HCT116 (cell line): ENCODE results near the gene TMEM63B. TPM values are rescaled to one million over a fixed set of nuclear protein-coding genes. Genes with fewer than 3 reads are reported as not detected.
"Not testable (repeated sequence)": the region's sequence is repeated elsewhere in the genome, so short reads cannot be mapped to it uniquely, and the experiment has no call there.

Source experiments
- ATAC-seq: fragments of 200-7000 bp; cut with Tn5 transposase; 2 replicates; pipeline ENCODE4 v1.9.1; 2020; ENCODE audit warnings: mild to moderate bottlenecking, moderate library complexity
- BruUV-seq: library from RNA; stranded (reverse); fragments of 400-500 nt; replicated peaks from 2 replicates; lab custom pipeline; 2021; lab: Mats Ljungman, UMichigan
- CTCF ChIA-PET: fragments of 300-600 bp; sonication (Branson Sonifier 250); formaldehyde crosslinking; loops from one replicate; lab custom pipeline; 2021; ENCODE audit warnings: antibody characterized with exemption; lab: Charles Lee
- POLR2A ChIA-PET: fragments of 300-600, 350-600 bp; sonication (Branson Sonifier 250); formaldehyde crosslinking; loops from one replicate; lab custom pipeline; 2021; ENCODE audit warnings: antibody characterized with exemption; lab: Charles Lee
- RAD21 ChIA-PET, 2 experiments: fragments of 300-600 bp; sonication (Branson Sonifier 250); formaldehyde crosslinking; loops; one replicate each; lab custom pipeline; 2023; ENCODE audit warnings: low total read pairs in 2 of 2; ENCODE audit not compliant: uncharacterized antibody in 2 of 2, unreplicated experiment in 2 of 2, low non-redundant PET in 1 of 2; lab: Charles Lee
- DNase-seq: peaks from one replicate; pipeline ENCODE4 v3.0.0-alpha.2; 2010; ENCODE audit warnings: low read depth, low spot score
- H2AFZ ChIP-seq: fragments of 200-600 bp; shearing (Covaris generic), sonication (generic); 2 replicates; pipeline ENCODE4 v1.6.1; 2017; ENCODE audit warnings: low read depth, mixed run types, mixed read lengths, antibody characterized with exemption, low read length; ENCODE audit not compliant: poor library complexity, severe bottlenecking
- H3K27ac ChIP-seq: 2 replicates; pipeline ENCODE4 v1.5.1; 2012; ENCODE audit warnings: low read depth, low read length
- H3K27me3 ChIP-seq: fragments of 200-600 bp; sonication (generic); 2 replicates; pipeline ENCODE4 v1.6.1; 2016; ENCODE audit warnings: mixed run types, low read length, mixed read lengths; ENCODE audit not compliant: insufficient read depth
- H3K36me3 ChIP-seq, 2 experiments: fragments of 200-500 bp in 1 of 2; fragments of 200-600 bp in 1 of 2; sonication (Bioruptor generic) in 1 of 2; sonication (generic) in 1 of 2; 2 replicates each; pipeline versions ENCODE4 v1.5.1 to v1.6.1; 2014 to 2016; ENCODE audit warnings: low read length in 2 of 2, inconsistent platforms in 1 of 2, mixed read lengths in 1 of 2, mixed run types in 1 of 2; ENCODE audit not compliant: insufficient read depth in 2 of 2, control insufficient read depth in 1 of 2
- H3K4me1 ChIP-seq, 2 experiments: fragments of 200-600 bp in 1 of 2; sonication (generic) in 1 of 2; 2 replicates each; pipeline versions ENCODE4 v1.5.1 to v1.6.1; 2012 to 2017; ENCODE audit warnings: low read length in 2 of 2, inconsistent platforms in 1 of 2, mild to moderate bottlenecking in 1 of 2, mixed read lengths in 1 of 2, mixed run types in 1 of 2, moderate library complexity in 1 of 2; ENCODE audit not compliant: insufficient read depth in 2 of 2, control insufficient read depth in 1 of 2
- H3K4me2 ChIP-seq: fragments of 200-600 bp; sonication (generic); 2 replicates; pipeline ENCODE4 v1.6.1; 2017; ENCODE audit warnings: mixed run types, low read length, mixed read lengths
- H3K4me3 ChIP-seq, 2 experiments: fragments of 200-600 bp in 1 of 2; sonication (generic) in 1 of 2; replicated peaks in 1 of 2; 2 replicates each; pipeline ENCODE4 v1.5.1; 2011 to 2016; ENCODE audit warnings: low read length in 2 of 2, control low read depth in 1 of 2, low read depth in 1 of 2, mild to moderate bottlenecking in 1 of 2, mixed read lengths in 1 of 2, mixed run types in 1 of 2
- H3K79me2 ChIP-seq: fragments of 200-600 bp; sonication (generic); 2 replicates; pipeline ENCODE4 v1.6.1; 2017; ENCODE audit warnings: mild to moderate bottlenecking, mixed run types, low read length, moderate library complexity, mixed read lengths; ENCODE audit not compliant: insufficient read depth
- H3K9ac ChIP-seq: fragments of 200-600 bp; sonication (generic); 2 replicates; pipeline ENCODE4 v1.6.1; 2016; ENCODE audit warnings: low read length, mixed read lengths
- H3K9me2 ChIP-seq: fragments of 200-600 bp; sonication (generic), shearing (Covaris generic); 2 replicates; pipeline ENCODE4 v1.6.1; 2017; ENCODE audit warnings: mixed run types, mild to moderate bottlenecking, moderate library complexity; ENCODE audit not compliant: insufficient read depth
- H3K9me3 ChIP-seq, 2 experiments: fragments of 200-500 bp in 1 of 2; fragments of 200-600 bp in 1 of 2; sonication (Bioruptor generic) in 1 of 2; sonication (generic) in 1 of 2; 2 replicates each; pipeline ENCODE4 v1.6.1; 2014 to 2017; ENCODE audit warnings: low read length in 2 of 2, mixed read lengths in 2 of 2, inconsistent platforms in 1 of 2, low read depth in 1 of 2, mild to moderate bottlenecking in 1 of 2, mixed run types in 1 of 2, moderate library complexity in 1 of 2; ENCODE audit not compliant: control insufficient read depth in 1 of 2, insufficient read depth in 1 of 2
- H4K20me1 ChIP-seq: fragments of 200-600 bp; sonication (generic), shearing (Covaris generic); 2 replicates; pipeline ENCODE4 v1.6.1; 2017; ENCODE audit warnings: mixed run types, mild to moderate bottlenecking, moderate library complexity; ENCODE audit not compliant: insufficient read depth
- CBX3 ChIP-seq: IDR thresholded peaks from 2 replicates; pipeline ENCODE4 v1.6.1; 2012; ENCODE audit warnings: low read depth
- ELF1 ChIP-seq: IDR thresholded peaks from 2 replicates; pipeline ENCODE4 v1.6.1; 2012; ENCODE audit warnings: low read depth, borderline replicate concordance
- JUND ChIP-seq: IDR thresholded peaks from 2 replicates; pipeline ENCODE4 v1.6.1; 2012
- SIN3A ChIP-seq: IDR thresholded peaks from 2 replicates; pipeline ENCODE4 v1.6.1; 2012; ENCODE audit warnings: low read depth
- SRF ChIP-seq: IDR thresholded peaks from 2 replicates; pipeline ENCODE4 v1.6.1; 2012; ENCODE audit warnings: low read depth
- ZFX ChIP-seq: fragments of 450-650 bp; IDR thresholded peaks from 2 replicates; pipeline ENCODE4 v1.6.1; 2017
- intact Hi-C: fragments of 100-400 bp; cut with micrococcal nuclease; formaldehyde crosslinking; loops from 2 replicates; pipeline ENCODE4 v1.10.0; 2022
- total RNA-seq: library from RNA; stranded (reverse); gene quantifications from one replicate; pipeline ENCODE4 v1.2.1, GENCODE V29; 2021; ENCODE audit not compliant: unreplicated experiment
- TF ChIP-seq, protein P1 (sequence below): IDR thresholded peaks from 2 replicates; pipeline ENCODE4 v1.6.1; 2012

Gene TMEM63B
- total RNA-seq, 1 experiment from 2014 or later: 58.2 TPM

DNA sequence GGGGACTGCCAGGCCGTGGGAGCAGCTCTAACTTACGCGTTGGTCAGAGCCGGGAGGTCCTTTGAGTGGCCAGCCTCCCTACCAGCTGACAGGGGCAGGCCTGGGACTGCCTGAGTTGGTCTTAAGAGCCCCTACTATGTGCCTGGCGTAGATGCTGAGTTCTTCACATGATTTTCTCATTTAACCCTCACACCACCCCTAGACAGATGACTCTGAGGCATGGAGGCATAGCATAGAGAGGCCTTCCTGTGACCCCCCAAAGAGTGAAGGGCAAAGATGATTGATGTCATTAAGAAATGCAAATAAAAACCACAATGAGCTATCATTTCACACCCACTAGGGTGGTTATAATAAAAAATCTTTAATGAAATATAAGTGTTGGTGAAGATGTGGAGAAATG is 36.9 kb upstream of the TMEM63B start:
- H3K27me3 ChIP-seq: no peaks in the 10 kb centered on the region
- no peak overlapping the region for H2AFZ ChIP-seq
- no peaks in the 10 kb centered on the region for H3K9me3 ChIP-seq
- H3K4me3 ChIP-seq: no peak overlapping the region
- no peak overlapping the region for H3K4me2 ChIP-seq
- ATAC-seq (no peak), DNase-seq (no peak)
- TF ChIP-seq ZFX (no peak), SIN3A (no peak), ELF1 (no peak), CBX3 (no peak), JUND (no peak), SRF (no peak)
- TF ChIP-seq, protein P1, sequence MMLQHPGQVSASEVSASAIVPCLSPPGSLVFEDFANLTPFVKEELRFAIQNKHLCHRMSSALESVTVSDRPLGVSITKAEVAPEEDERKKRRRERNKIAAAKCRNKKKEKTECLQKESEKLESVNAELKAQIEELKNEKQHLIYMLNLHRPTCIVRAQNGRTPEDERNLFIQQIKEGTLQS: no peak
- intact Hi-C loops: no loop called here
- no peaks in the 10 kb centered on the region for H3K79me2 ChIP-seq
- no peaks in the 10 kb centered on the region for H4K20me1 ChIP-seq
- no TSS peak for BruUV-seq
- no peak overlapping the region for H3K27ac ChIP-seq
- H3K9ac ChIP-seq: no peak overlapping the region
- no peaks in the 10 kb centered on the region for H3K9me2 ChIP-seq
- ChIA-PET CTCF (interaction anchor here (1.2 to 2.0 kb wide), 3 partner anchors 12 to 320 kb away, joined by 3 to 6 read pairs (median 3); partner anchors contain the start of gene VEGFA), RAD21 (no interaction called here), POLR2A (no interaction called here)
- 0 out of 4 replicates have a peak, but pooled peaks cover 0 to 2% of the 10 kb centered on the region in 2 experiments for H3K36me3 ChIP-seq
- H3K4me1 ChIP-seq: peaks cover 6 to 17% of the 10 kb centered on the region in 2 experiments; a peak in 3 of 4 replicates

DNA sequence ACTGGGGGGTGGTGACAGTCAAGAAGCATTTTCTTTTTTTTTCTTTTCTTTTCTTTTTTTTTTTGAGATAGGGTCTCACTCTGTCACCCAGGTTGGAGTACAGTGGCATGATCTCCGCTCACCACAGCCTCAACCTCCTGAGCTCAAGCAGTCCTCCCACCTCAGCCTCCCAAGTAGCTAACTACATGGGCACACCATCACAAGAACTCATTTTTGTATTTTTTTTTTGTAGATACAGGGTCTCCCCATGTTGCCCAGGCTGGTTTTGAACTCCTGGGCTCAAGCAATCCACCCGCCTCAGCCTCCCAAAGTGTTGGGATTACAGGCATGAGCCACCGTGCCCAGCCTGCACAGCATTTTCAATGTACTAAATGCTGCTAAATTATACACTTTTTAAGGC is 36.0 kb upstream of the TMEM63B start:
- H3K9me3 ChIP-seq, H3K4me3 ChIP-seq, H2AFZ ChIP-seq, DNase-seq, H3K9me2 ChIP-seq, H3K9ac ChIP-seq, H3K27me3 ChIP-seq, RAD21 ChIA-PET, H3K79me2 ChIP-seq, POLR2A ChIA-PET, ATAC-seq, H3K27ac ChIP-seq, H3K4me2 ChIP-seq, H3K36me3 ChIP-seq, intact Hi-C loops, BruUV-seq, H4K20me1 ChIP-seq: not testable (repeated sequence)
- peaks cover 6 to 12% of the 10 kb centered on the region in 2 experiments; a peak in 3 of 4 replicates for H3K4me1 ChIP-seq
- CTCF ChIA-PET: interaction anchor here (1.2 kb wide), 1 partner anchor 16 kb away, joined by 3 read pairs; no protein-coding TSS in a partner anchor
